ENCODE measurements around the gene DDX17.
A peak's percentile ranks its signal among the peaks of the same experiment; 100 is the strongest.
"Not testable (repeated sequence)": the region's sequence is repeated elsewhere in the genome, so short reads cannot be mapped to it uniquely, and the experiment has no call there.

DDX17 gene

GRCh38 chr22:38490915-38491314 lies 15.2 kb downstream of the DDX17 start:
- no peak for DNase-seq

GRCh38 chr22:38490475-38490874 lies 15.6 kb downstream of the DDX17 start:
- DNase-seq: no peak

- DNase-seq: no peak
Observed at GRCh38 chr22:38489561-38490145, 16.5 kb downstream of the DDX17 start.

- no peak for DNase-seq
Observed at GRCh38 chr22:38489142-38489541, 17.0 kb downstream of the DDX17 start.

GRCh38 chr22:38487946-38488345 lies 18.2 kb downstream of the DDX17 start:
- no peak for DNase-seq

GRCh38 chr22:38485783-38486182 lies 20.3 kb downstream of the DDX17 start:
- DNase-seq: no peak

- DNase-seq: no peak
Observed at GRCh38 chr22:38484244-38484643, 21.9 kb downstream of the DDX17 start.

- no peak for DNase-seq
Observed at GRCh38 chr22:38482662-38483308, 23.3 kb downstream of the DDX17 start.

GRCh38 chr22:38481871-38482332 lies 24.2 kb downstream of the DDX17 start:
- DNase-seq: no peak

- DNase-seq: no peak
Observed at GRCh38 chr22:38481162-38481870, 24.8 kb downstream of the DDX17 start.

GRCh38 chr22:38479096-38479837 lies 26.8 kb downstream of the DDX17 start:
- DNase-seq: peak; percentile 11

- no peak for DNase-seq
Observed at GRCh38 chr22:38477585-38477984, 28.5 kb downstream of the DDX17 start.

GRCh38 chr22:38474003-38474607 lies 32.0 kb downstream of the DDX17 start:
- no peak for DNase-seq

GRCh38 chr22:38471237-38471636 lies 34.9 kb downstream of the DDX17 start:
- no peak for DNase-seq

GRCh38 chr22:38470179-38470578 lies 35.9 kb downstream of the DDX17 start:
- not testable (repeated sequence) for DNase-seq

GRCh38 chr22:38469306-38469781 lies 36.8 kb downstream of the DDX17 start:
- DNase-seq: no peak

- no peak for DNase-seq
Observed at GRCh38 chr22:38468443-38469305, 37.4 kb downstream of the DDX17 start.

- DNase-seq: peak; percentile 80
Observed at GRCh38 chr22:38467904-38468442, 38.1 kb downstream of the DDX17 start, which contains the start of gene KDELR3. KDELR3 (plus strand) TSS chr22:38468096; CDS start chr22:38468234, 138 bp downstream.

GRCh38 chr22:38467438-38467903 lies 38.6 kb downstream of the DDX17 start:
- DNase-seq: no peak

- no peak for DNase-seq
Observed at GRCh38 chr22:38465673-38466490, 40.2 kb downstream of the DDX17 start.
